ENCODE results near the gene EFCAB12.

DNA sequence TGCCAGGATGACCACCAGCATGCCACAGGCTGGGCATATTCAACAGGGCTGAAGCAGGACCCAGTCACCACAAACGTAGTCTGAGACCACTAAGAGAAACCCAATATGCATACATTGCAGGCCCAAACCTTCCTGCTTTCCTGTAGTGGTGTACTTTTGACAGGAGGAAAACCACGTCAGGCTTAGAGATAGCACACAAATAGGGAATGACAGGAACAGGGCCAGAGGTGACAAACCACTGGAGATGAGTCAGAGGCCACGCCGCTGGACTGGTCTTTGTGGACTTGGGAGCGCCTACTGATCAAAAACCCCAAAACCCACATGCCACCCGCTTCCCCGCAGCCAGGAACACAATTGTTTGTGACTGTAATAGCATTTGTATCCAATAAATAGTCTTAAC is 3.6 kb upstream of the EFCAB12 start:
- TF ChIP-seq EZH2 (IDR thresholded peaks at IDR 0.05; ENCODE audit: borderline replicate concordance, low read length) (no peak), CTCF (IDR thresholded peaks at IDR 0.05; ENCODE audit: low read length) (no peak)
